GM23338 (cell line): ENCODE measurements around the gene ANGPT4. TPM values are rescaled to one million over a fixed set of nuclear protein-coding genes. Genes with fewer than 3 reads are reported as not detected.

ENCODE experiments used
- ATAC-seq: fragments of 200-7000 bp; cut with Tn5 transposase; 3 replicates; pipeline ENCODE4 v1.9.1; 2020
- DNase-seq: peaks from one replicate; pipeline ENCODE4 v3.0.0-alpha.2; 2015; ENCODE audit warnings: low spot score
- H2AFZ ChIP-seq: fragments of 200-600 bp; sonication (generic); 2 replicates; pipeline ENCODE4 v1.8.0; 2016; ENCODE audit warnings: antibody characterized with exemption, mild to moderate bottlenecking, moderate library complexity
- H3F3A ChIP-seq: fragments of 200-600 bp; sonication (generic); replicated peaks from 2 replicates; pipeline ENCODE4 v1.8.0; 2017; ENCODE audit warnings: antibody characterized with exemption, mixed run types, low read depth
- H3K27ac ChIP-seq: fragments of 200-600 bp; sonication (generic); 2 replicates; pipeline ENCODE4 v1.6.1; 2016; ENCODE audit warnings: low read depth
- H3K27me3 ChIP-seq: fragments of 200-600 bp; sonication (generic); 2 replicates; pipeline ENCODE4 v1.8.0; 2016; ENCODE audit warnings: mild to moderate bottlenecking, mixed run types, moderate library complexity; ENCODE audit not compliant: insufficient read depth
- H3K36me3 ChIP-seq: fragments of 200-600 bp; sonication (generic); 2 replicates; pipeline ENCODE4 v1.8.0; 2016; ENCODE audit warnings: mild to moderate bottlenecking; ENCODE audit not compliant: insufficient read depth
- H3K4me1 ChIP-seq: fragments of 200-600 bp; sonication (generic); 2 replicates; pipeline ENCODE4 v1.8.0; 2016; ENCODE audit warnings: mild to moderate bottlenecking, moderate library complexity; ENCODE audit not compliant: insufficient read depth
- H3K4me2 ChIP-seq: fragments of 200-600 bp; sonication (generic); 2 replicates; pipeline ENCODE4 v1.7.1; 2017; ENCODE audit warnings: mixed run types
- H3K4me3 ChIP-seq: fragments of 200-600 bp; sonication (generic); 2 replicates; pipeline ENCODE4 v1.6.1; 2016; ENCODE audit warnings: mixed run types
- H3K79me2 ChIP-seq: fragments of 200-600 bp; sonication (generic); replicated peaks from 2 replicates; pipeline ENCODE4 v1.8.0; 2017; ENCODE audit warnings: mild to moderate bottlenecking; ENCODE audit not compliant: insufficient read depth
- H3K9me2 ChIP-seq: fragments of 200-600 bp; sonication (generic); 2 replicates; pipeline ENCODE4 v1.8.0; 2017; ENCODE audit not compliant: insufficient read depth
- H4K20me1 ChIP-seq: fragments of 200-600 bp; sonication (generic); replicated peaks from 2 replicates; pipeline ENCODE4 v1.8.0; 2017; ENCODE audit warnings: mild to moderate bottlenecking; ENCODE audit not compliant: insufficient read depth
- H3K27ac Mint-ChIP-seq: 2 replicates; pipeline ENCODE4 v1.8.0; 2020; ENCODE audit warnings: inconsistent platforms, mild to moderate bottlenecking, moderate library complexity, mixed read lengths
- H3K27me3 Mint-ChIP-seq: 3 replicates; pipeline ENCODE4 v1.8.0; 2022; ENCODE audit warnings: low read depth, mild to moderate bottlenecking, moderate library complexity, mixed read lengths, inconsistent platforms; ENCODE audit not compliant: insufficient read depth, poor library complexity
- H3K36me3 Mint-ChIP-seq: 3 replicates; pipeline ENCODE4 v1.8.0; 2021; ENCODE audit warnings: low read depth, mild to moderate bottlenecking, inconsistent platforms, moderate library complexity, mixed read lengths
- H3K4me1 Mint-ChIP-seq: 3 replicates; pipeline ENCODE4 v1.8.0; 2020; ENCODE audit warnings: mild to moderate bottlenecking, inconsistent platforms, mixed read lengths
- H3K4me3 Mint-ChIP-seq: 3 replicates; pipeline ENCODE4 v1.8.0; 2021; ENCODE audit warnings: moderate library complexity, mild to moderate bottlenecking, inconsistent platforms, mixed read lengths
- H3K9me3 Mint-ChIP-seq: 3 replicates; pipeline ENCODE4 v1.8.0; 2020; ENCODE audit warnings: moderate library complexity, mild to moderate bottlenecking, inconsistent platforms, mixed read lengths
- EZH2 ChIP-seq: fragments of 200-600 bp; sonication (generic); IDR thresholded peaks from one replicate; pipeline ENCODE4 v1.8.0; 2017; ENCODE audit warnings: antibody characterized with exemption, mild to moderate bottlenecking, low read depth; ENCODE audit not compliant: unreplicated experiment
- NANOG ChIP-seq: IDR thresholded peaks from 2 replicates; pipeline ENCODE4 v1.6.1; 2016; ENCODE audit warnings: antibody characterized with exemption, borderline replicate concordance
- REST ChIP-seq: IDR thresholded peaks from one replicate; pipeline ENCODE4 v1.6.1; 2018; ENCODE audit warnings: antibody characterized with exemption; ENCODE audit not compliant: unreplicated experiment
- ZNF462 ChIP-seq: fragments of 250-450 bp; sonication (Bioruptor Pico); IDR thresholded peaks from 2 replicates; pipeline ENCODE4 v1.5.0; 2020; ENCODE audit warnings: mild to moderate bottlenecking, moderate library complexity
- polyA plus RNA-seq: library from polyadenylated mRNA; unstranded; fragments of >200 nt; fragmentation: Nextera tagmentation; extraction: Ambion mirVana; gene quantifications from 2 replicates; pipeline ENCODE4 v1.2.1, GENCODE V29; 2016
- total RNA-seq: library from RNA; depleted of rRNA; stranded (reverse); fragments of >200 nt; shearing (Covaris generic); gene quantifications from 2 replicates; pipeline ENCODE4 v1.2.3, GENCODE V29; 2014
- TF ChIP-seq, protein P1 (sequence below), 2 experiments: fragments of 200-600 bp in 1 of 2; sonication (generic) in 1 of 2; conservative IDR thresholded peaks; 2 replicates each; pipeline versions ENCODE4 v1.5.1 to v1.6.1; 2016 to 2017; ENCODE audit warnings: antibody characterized with exemption in 2 of 2, low read depth in 2 of 2, mild to moderate bottlenecking in 2 of 2, moderate library complexity in 1 of 2

The ANGPT4 gene
- total and polyA plus RNA-seq, 2 experiments from 2014 or later = 0.17 TPM; not detected in 1

- TF ChIP-seq REST = no peak
- TF ChIP-seq NANOG = no peak
- TF ChIP-seq EZH2 = no peak
Observed at GRCh38 chr20:843912-844311, 72.2 kb downstream of the ANGPT4 start (continued).

DNA sequence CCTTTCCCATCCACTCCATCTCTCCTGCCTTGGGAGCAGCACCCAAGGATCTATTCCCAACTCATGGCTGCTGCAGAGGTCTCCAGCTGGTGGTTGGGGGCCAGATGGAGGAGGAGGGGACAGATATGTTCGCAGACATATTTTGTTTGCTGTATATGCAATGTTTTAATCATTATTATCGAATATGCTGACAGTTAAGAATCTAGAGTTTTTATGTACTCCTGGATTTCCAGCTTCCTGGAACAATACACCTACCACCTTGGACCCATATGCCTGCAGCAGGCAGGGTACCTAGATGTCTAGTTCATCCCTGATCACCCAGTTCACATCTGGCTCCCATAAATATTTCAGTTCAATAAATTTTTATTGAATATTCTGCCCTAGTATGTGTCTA lies 73.6 kb downstream of the ANGPT4 start:
- no peak for ATAC-seq
- peaks cover 10% of the 10 kb centered on the region; the same call in 1 of the 2 replicates for H4K20me1 ChIP-seq
- Mint-ChIP-seq H3K4me1 (peaks cover 37% of the 10 kb centered on the region), H3K27me3 (peaks cover 37% of the 10 kb centered on the region), H3K4me3 (peak overlapping the region; percentile 83), H3K36me3 (no peaks in the 10 kb centered on the region), H3K27ac (no peak overlapping the region), H3K9me3 (peaks cover 1% of the 10 kb centered on the region; the same call in 2 of the 3 replicates)
- TF ChIP-seq NANOG = no peak
- no peaks in the 10 kb centered on the region for H3K36me3 ChIP-seq
- no peaks in the 10 kb centered on the region for H3K79me2 ChIP-seq
- no peak for DNase-seq
- H2AFZ ChIP-seq = no peak overlapping the region
- peak overlapping the region; percentile 97 for H3K4me2 ChIP-seq
- peaks cover 55% of the 10 kb centered on the region for H3K27me3 ChIP-seq
- H3K27ac ChIP-seq = no peak overlapping the region
- no peaks in the 10 kb centered on the region for H3K9me2 ChIP-seq
- 0 out of 2 replicates have a peak, but pooled peaks cover 8% of the 10 kb centered on the region for H3F3A ChIP-seq
- H3K4me3 ChIP-seq = peak overlapping the region; percentile 86
- peaks cover 30% of the 10 kb centered on the region; the same call in 1 of the 2 replicates for H3K4me1 ChIP-seq

DNA sequence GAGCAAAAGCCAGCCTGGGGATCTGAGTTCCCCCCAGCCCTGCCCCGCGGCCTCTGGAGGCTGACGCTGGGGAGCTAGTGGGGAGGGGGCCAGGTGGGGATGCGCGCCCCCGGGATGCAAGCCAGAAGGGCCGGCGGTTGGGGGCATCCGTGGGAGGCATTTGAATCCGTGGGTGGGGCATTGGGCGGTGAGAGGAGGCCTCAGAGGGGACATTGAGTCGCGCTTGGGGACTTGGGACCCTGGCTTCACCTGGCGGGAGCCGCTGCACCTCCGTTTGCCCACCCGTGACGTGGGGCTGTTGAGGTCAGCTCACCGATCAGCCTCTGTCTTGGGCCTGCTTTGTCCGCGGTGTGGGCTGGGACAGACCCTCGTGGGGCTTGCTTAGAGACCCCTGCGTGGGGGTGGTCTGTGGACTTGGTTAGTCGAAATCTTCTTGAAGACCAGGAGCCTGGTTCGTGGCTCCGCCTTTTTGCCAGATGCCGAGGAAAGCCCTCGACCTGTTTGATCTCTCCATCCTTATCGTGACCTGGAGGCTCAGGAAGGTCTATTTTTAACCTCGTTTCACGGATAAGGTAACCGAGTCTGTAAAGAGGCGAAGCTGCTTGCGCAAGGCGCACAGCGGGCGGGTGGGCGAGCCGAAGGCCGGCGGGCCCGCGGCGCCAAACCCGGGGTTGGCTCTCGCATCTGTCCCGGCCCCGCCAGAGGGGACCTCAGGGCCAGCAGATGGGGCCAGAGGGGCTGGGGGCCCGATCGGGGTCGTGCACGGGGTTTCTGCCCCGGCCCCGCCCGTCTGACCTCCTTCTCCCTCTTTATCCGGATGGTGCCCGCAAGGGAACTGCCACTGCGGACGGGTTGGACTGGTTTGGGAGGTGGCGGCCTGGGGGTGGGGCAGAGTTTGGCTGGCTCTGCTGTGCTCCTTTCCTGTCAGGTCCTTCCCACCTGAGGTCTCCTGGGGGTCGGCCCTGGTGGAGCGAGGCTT lies 74.3 kb downstream of the ANGPT4 start:
- Histone ChIP-seq H3K4me2 (peak overlapping the region; percentile 97), H4K20me1 (peaks cover 10% of the 10 kb centered on the region; the same call in 1 of the 2 replicates), H3K9me2 (no peaks in the 10 kb centered on the region), H2AFZ (peak overlapping the region; percentile 87), H3K4me1 (peaks cover 27% of the 10 kb centered on the region; the same call in 1 of the 2 replicates), H3K36me3 (no peaks in the 10 kb centered on the region), H3F3A (0 out of 2 replicates have a peak, but pooled peaks cover 8% of the 10 kb centered on the region), H3K79me2 (no peaks in the 10 kb centered on the region), H3K27ac (no peak overlapping the region), H3K27me3 (peaks cover 55% of the 10 kb centered on the region), H3K4me3 (peak overlapping the region; percentile 86)
- peaks cover 35% of the 10 kb centered on the region for H3K27me3 Mint-ChIP-seq
- H3K36me3 Mint-ChIP-seq = no peaks in the 10 kb centered on the region
- H3K27ac Mint-ChIP-seq = no peak overlapping the region
- DNase-seq = peak; percentile 77
- ATAC-seq = peak; percentile 17
- peak overlapping the region; percentile 83 for H3K4me3 Mint-ChIP-seq
- peaks cover 4% of the 10 kb centered on the region; the same call in 2 of the 3 replicates for H3K9me3 Mint-ChIP-seq
- H3K4me1 Mint-ChIP-seq = peaks cover 31% of the 10 kb centered on the region
- TF ChIP-seq, protein P1, sequence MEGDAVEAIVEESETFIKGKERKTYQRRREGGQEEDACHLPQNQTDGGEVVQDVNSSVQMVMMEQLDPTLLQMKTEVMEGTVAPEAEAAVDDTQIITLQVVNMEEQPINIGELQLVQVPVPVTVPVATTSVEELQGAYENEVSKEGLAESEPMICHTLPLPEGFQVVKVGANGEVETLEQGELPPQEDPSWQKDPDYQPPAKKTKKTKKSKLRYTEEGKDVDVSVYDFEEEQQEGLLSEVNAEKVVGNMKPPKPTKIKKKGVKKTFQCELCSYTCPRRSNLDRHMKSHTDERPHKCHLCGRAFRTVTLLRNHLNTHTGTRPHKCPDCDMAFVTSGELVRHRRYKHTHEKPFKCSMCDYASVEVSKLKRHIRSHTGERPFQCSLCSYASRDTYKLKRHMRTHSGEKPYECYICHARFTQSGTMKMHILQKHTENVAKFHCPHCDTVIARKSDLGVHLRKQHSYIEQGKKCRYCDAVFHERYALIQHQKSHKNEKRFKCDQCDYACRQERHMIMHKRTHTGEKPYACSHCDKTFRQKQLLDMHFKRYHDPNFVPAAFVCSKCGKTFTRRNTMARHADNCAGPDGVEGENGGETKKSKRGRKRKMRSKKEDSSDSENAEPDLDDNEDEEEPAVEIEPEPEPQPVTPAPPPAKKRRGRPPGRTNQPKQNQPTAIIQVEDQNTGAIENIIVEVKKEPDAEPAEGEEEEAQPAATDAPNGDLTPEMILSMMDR (conservative IDR thresholded peaks at IDR 0.05; ENCODE audit: low read depth in 2 of 2) = peak in 1 of 2 experiments; percentile 11; a peak in 2 of 4 replicates
- no peak for TF ChIP-seq ZNF462 (CRISPR knock-in tag)
